OCI-M2 (cell line): Measurements from ENCODE around the gene TRPC1.
"Not testable (repeated sequence)": the region's sequence is repeated elsewhere in the genome, so short reads cannot be mapped to it uniquely, and the experiment has no call there.

Source experiments
- DNase-seq: peaks from one replicate; lab custom pipeline; 2025; ENCODE audit not compliant: unreplicated experiment; lab: John Stamatoyannopoulos, UW

Gene TRPC1

DNA sequence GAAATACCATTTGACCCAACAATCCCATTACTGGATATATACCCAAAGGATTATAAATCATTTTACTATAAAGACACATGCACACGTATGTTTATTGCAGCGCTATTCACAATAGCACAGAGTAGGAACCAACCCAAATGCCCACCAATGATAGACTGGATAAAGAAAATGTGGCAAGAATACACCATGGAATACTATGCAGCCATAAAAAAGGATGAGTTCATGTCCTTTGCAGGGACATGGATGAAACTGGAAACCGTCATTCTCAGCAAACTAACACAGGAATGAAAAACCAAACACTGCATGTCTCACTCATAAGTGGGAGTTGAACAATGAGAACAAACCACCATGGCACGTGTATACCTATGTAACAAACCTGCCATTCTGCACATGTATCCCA lies 26.7 kb downstream of the TRPC1 start:
- not testable (repeated sequence) for DNase-seq

GRCh38 chr3:142752605-142753004 lies 28.8 kb downstream of the TRPC1 start:
- DNase-seq = not testable (repeated sequence)

- no peak for DNase-seq
Measured at GRCh38 chr3:142754494-142754893, 30.7 kb downstream of the TRPC1 start.

DNA sequence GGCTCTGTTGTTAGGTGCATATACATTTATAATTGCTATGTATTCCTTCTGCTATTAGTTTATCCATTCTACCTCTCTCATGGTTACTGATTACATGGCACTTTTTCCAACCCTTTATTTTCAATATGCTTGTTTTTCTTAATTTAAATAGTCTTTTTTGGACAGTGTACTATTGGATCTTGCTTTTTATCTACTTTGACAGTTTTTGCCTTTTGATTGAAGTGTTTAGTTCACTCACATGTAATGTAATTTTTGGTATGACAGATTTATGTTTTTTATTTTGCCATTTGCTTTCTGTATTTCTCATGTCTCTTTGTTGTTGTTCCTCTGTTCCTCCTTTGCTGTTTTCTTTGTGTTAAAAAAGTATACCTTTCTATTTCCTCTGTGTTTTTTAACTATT lies 44.5 kb downstream of the TRPC1 start:
- DNase-seq = no peak

- no peak for DNase-seq
Measured at GRCh38 chr3:142777927-142778326, 54.1 kb downstream of the TRPC1 start.

DNA sequence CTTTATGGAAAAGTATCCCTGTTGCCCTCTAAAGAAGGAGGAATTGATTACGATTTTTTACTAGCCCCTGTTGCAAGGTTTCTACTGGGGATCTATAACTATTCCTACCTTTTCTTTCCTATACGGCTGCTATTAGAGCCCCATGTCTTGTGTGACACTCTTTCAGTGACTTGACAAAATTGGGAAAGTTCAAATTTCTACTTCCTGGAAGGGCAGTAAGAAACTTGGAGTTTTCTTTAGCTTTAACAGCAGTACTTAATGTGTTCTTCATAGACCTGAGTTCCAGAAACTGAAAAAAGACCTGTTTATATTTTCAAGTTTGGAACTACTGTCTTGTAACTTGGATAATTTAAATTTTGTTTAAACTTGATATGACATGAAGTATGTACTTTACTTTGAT lies 54.7 kb downstream of the TRPC1 start:
- no peak for DNase-seq

DNA sequence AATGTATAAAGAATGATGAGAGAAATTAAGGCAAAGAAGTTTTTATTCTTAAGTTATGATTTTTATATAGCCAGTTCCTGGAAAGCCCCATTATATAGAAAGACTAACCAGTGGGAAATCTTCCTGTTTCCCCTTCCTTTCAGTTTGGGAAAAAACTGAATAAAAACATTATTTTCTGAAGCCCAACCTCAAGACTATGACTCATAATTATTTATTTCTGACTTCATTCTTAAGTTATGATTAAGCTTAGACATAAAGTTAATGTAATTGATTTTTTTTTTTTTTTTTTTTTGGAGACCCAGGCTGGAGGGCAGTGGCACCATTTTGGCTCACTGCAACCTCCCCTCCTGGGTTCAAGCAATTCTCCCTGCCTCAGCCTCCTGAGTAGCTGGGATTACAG lies 55.8 kb downstream of the TRPC1 start:
- no peak for DNase-seq

GRCh38 chr3:142782616-142783015 lies 58.8 kb downstream of the TRPC1 start:
- no peak for DNase-seq

- DNase-seq = no peak
Measured at GRCh38 chr3:142784228-142784627, 60.4 kb downstream of the TRPC1 start.

DNA sequence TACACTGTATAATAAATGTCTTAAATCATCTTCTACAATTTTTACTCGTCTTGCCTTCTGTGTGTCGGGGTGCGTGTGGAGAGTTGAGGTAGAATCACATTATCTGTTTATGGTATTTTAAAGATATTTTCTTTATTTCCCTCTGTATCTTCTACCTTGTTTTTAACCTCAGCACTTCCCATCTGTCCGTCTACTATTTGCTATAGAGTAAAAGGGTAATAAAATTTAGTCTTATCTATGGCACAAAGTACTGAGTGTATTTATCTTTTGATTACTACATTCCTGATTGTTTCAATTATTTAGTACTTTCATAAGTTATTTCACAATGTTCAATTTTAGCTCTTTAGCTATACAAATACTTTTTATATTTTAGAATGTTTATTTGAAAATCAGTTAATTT lies 62.2 kb downstream of the TRPC1 start:
- no peak for DNase-seq

DNA sequence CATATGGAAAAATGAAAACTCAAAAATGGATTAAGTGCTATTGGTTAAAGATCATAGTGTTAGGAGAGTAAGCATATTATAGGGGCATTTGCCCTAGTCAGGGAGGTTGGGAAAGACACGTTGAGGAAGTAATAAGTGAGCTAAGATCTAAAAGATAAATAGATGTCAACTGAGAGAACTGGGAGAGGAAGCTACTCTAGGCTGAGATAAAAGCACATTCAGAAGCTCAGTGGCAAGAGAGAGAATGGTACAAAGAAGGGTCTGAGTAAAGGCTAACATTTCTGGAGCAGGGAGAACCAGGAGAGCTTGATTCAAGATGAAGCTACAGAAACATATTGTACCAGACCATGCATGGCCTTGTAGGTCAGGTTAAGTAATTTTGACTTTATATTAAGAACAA lies 63.9 kb downstream of the TRPC1 start:
- DNase-seq = no peak

- no peak for DNase-seq
Measured at GRCh38 chr3:142794508-142794907, 70.7 kb downstream of the TRPC1 start.

DNA sequence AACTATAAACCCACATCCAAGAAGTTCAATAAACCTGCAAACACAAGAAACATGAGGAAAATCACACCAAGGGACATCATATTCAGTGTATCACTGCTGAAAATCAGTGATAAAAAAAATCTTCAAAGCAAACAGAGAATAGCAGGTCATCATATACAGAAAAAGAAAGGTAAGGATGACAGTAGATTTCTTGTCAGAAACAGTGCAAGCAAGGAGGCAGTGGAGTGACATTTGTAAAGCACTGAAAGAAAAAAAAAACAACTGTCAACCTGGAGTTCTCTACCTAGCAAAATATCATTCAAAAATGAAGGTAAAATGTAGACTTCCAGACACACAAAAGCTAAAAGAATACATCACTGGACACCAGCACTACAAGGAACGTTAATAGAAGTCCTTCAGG lies 71.5 kb downstream of the TRPC1 start:
- no peak for DNase-seq

- no peak for DNase-seq
Measured at GRCh38 chr3:142796823-142797222, 73.0 kb downstream of the TRPC1 start.

- no peak for DNase-seq
Measured at GRCh38 chr3:142801746-142802145, 77.9 kb downstream of the TRPC1 start.

GRCh38 chr3:142802891-142803290 lies 79.1 kb downstream of the TRPC1 start:
- no peak for DNase-seq

DNA sequence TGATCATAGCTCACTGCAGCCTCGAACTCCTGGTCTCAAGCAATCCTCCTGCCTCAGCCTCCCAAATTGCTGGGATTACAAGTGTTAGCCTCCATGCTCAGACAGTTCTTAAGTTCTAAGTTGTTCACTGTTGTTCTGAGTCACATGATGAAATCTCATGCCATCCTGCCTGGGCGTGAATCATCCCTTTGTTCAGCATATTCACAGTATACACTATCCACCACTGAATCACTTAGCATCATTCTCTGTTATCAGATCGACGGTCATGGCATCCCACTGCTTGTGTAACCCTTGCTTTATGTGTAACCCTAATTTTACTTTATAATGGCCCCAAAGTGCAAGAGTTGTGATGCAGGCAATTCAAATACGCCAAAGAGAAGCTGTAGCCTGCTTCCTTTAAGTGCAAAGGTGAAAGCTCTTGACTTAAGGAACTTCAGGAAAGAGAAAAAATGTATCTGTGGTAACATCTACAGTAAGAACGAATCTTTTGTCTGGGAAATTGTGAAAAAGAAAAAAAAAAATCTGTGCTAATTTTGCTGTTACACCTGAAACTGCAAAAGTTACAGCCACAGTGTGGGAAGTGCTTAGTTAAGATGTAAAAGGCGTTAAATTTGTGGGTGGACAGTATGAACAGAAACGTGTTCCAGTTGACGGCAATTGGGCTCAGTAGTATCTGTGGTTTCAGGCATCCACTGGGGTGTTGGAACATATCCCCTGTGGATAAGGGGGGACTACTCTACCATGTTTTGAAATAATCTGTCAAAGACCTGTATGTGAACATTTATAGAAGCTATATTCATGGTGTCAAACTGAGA lies 84.5 kb downstream of the TRPC1 start:
- no peak for DNase-seq

GRCh38 chr3:142809259-142809658 lies 85.4 kb downstream of the TRPC1 start:
- DNase-seq = no peak

GRCh38 chr3:142815803-142816202 lies 92.0 kb downstream of the TRPC1 start:
- DNase-seq = no peak

GRCh38 chr3:142817356-142817755 lies 93.5 kb downstream of the TRPC1 start:
- DNase-seq = no peak

DNA sequence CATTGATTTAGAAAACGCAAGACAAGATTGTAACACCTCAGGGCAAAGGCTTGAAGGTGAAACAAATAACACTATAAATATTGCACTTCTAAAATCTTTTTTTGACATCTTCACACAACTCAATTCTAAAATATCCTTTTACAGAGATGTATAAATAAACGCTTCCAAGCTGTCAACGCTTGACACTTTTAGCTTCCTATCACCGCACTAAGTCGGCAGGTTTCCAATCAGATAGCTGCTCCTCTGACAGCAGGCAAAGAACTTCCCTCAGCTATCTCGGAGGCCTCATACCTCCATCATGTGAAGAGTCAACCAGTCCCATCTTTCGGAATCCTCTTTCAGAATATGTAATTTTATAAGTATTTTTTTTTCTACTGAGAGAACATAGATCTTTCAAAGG lies 94.1 kb downstream of the TRPC1 start:
- DNase-seq = no peak

GRCh38 chr3:142818651-142819050 lies 94.8 kb downstream of the TRPC1 start:
- no peak for DNase-seq

DNA sequence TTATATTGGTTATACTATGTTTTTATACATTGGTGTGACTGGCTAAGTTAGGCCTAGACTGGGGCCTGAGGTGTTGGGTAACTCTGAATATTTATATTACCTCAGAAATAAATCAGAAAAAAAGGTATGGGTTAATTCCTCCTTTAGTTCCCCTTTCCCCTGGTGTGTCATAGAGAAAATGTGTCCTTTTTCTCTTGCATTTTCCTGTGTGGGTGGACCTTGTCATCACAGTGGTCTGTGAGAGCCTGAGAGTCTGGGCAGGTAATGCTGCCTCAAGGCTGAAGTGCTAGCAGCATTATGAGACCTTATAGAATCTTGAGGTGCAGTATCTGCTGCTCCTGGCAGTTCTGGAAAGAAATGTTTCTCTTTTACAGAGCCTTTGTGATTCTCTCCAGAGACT lies 95.3 kb downstream of the TRPC1 start:
- DNase-seq = no peak
